CD14-positive monocyte (primary cell): ENCODE measurements around the gene TXNIP. TPM values are rescaled to one million over a fixed set of nuclear protein-coding genes. Genes with fewer than 3 reads are reported as not detected.

Source experiments
- DNase-seq, 3 donors: peaks; one replicate each; pipeline ENCODE4 v3.0.0-alpha.2; 2011 to 2022
- H2AFZ ChIP-seq: 2 replicates; pipeline ENCODE4 v1.6.0; 2012; ENCODE audit warnings: mild to moderate bottlenecking, low read depth, low read length, inconsistent platforms; ENCODE audit not compliant: insufficient read depth, poor library complexity, severe bottlenecking
- H3K27ac ChIP-seq, 2 donors: 1 replicate in 1 of 2; 2 replicates in 1 of 2; pipeline ENCODE4 v1.5.1; 2012 to 2013; ENCODE audit warnings: low read length in 2 of 2, control low read depth in 1 of 2, inconsistent platforms in 1 of 2, low read depth in 1 of 2, mild to moderate bottlenecking in 1 of 2
- H3K27me3 ChIP-seq, 2 donors: one replicate each; pipeline versions ENCODE4 v1.6.0 to v1.6.1; 2011 to 2013; ENCODE audit warnings: low read length in 2 of 2; ENCODE audit not compliant: control insufficient read depth in 2 of 2, insufficient read depth in 2 of 2
- H3K36me3 ChIP-seq, 2 donors: replicated peaks in 1 of 2; 1 replicate in 1 of 2; 2 replicates in 1 of 2; pipeline versions ENCODE4 v1.5.1 to v1.6.1; 2012 to 2013; ENCODE audit warnings: low read length in 2 of 2, control low read depth in 1 of 2, inconsistent platforms in 1 of 2, mild to moderate bottlenecking in 1 of 2; ENCODE audit not compliant: insufficient read depth in 2 of 2, control insufficient read depth in 1 of 2
- H3K4me1 ChIP-seq, 2 donors: 1 replicate in 1 of 2; 2 replicates in 1 of 2; pipeline versions ENCODE4 v1.5.1 to v1.6.1; 2012 to 2013; ENCODE audit warnings: low read length in 2 of 2, control low read depth in 1 of 2, inconsistent platforms in 1 of 2, mild to moderate bottlenecking in 1 of 2, moderate library complexity in 1 of 2; ENCODE audit not compliant: insufficient read depth in 2 of 2, control insufficient read depth in 1 of 2
- H3K4me2 ChIP-seq: replicated peaks from 2 replicates; pipeline ENCODE3; 2012; ENCODE audit warnings: low read length, moderate library complexity, mild to moderate bottlenecking; ENCODE audit not compliant: poor library complexity, severe bottlenecking; ENCODE audit errors: extremely low read depth
- H3K4me3 ChIP-seq, 3 experiments: fragments of 200-600 bp in 1 of 3; sonication (generic) in 1 of 3; replicated peaks in 1 of 3; 1 replicate in 2 of 3; 2 replicates in 1 of 3; pipeline ENCODE4 v1.5.1; 2011 to 2013; ENCODE audit warnings: low read length in 3 of 3, mild to moderate bottlenecking in 3 of 3, control low read depth in 2 of 3, low read depth in 2 of 3, inconsistent platforms in 1 of 3, moderate library complexity in 1 of 3
- H3K79me2 ChIP-seq: 2 replicates; pipeline ENCODE4 v1.6.0; 2012; ENCODE audit warnings: mild to moderate bottlenecking, control low read depth, inconsistent platforms, low read length, moderate library complexity; ENCODE audit not compliant: insufficient read depth
- H3K9ac ChIP-seq: 2 replicates; pipeline ENCODE4 v1.6.0; 2017; ENCODE audit warnings: low read length, mild to moderate bottlenecking; ENCODE audit not compliant: insufficient read depth, poor library complexity, severe bottlenecking
- H3K9me3 ChIP-seq, 2 donors: replicated peaks in 1 of 2; 1 replicate in 1 of 2; 2 replicates in 1 of 2; pipeline versions ENCODE4 v1.5.1 to v1.6.1; 2012 to 2013; ENCODE audit warnings: low read length in 2 of 2, control low read depth in 1 of 2; ENCODE audit not compliant: control insufficient read depth in 1 of 2, insufficient read depth in 1 of 2
- H4K20me1 ChIP-seq: 2 replicates; pipeline ENCODE4 v1.6.0; 2012; ENCODE audit warnings: mild to moderate bottlenecking, low read length, control low read depth, moderate library complexity; ENCODE audit not compliant: insufficient read depth
- H3K27ac Mint-ChIP-seq, 7 donors: one replicate each; pipeline ENCODE4 v1.8.0; 2020; ENCODE audit warnings: mild to moderate bottlenecking in 7 of 7, mixed read lengths in 7 of 7, moderate library complexity in 6 of 7, inconsistent platforms in 2 of 7
- H3K27me3 Mint-ChIP-seq, 3 donors: one replicate each; pipeline ENCODE4 v1.8.0; 2021 to 2022; ENCODE audit warnings: low read depth in 3 of 3, mild to moderate bottlenecking in 3 of 3, mixed read lengths in 3 of 3, moderate library complexity in 3 of 3, inconsistent platforms in 1 of 3
- H3K36me3 Mint-ChIP-seq, 2 donors: one replicate each; pipeline ENCODE4 v1.8.0; 2020; ENCODE audit warnings: mixed read lengths in 2 of 2, inconsistent platforms in 1 of 2, mild to moderate bottlenecking in 1 of 2
- H3K4me1 Mint-ChIP-seq: one replicate; pipeline ENCODE4 v1.8.0; 2020; ENCODE audit warnings: mild to moderate bottlenecking, mixed read lengths
- H3K4me3 Mint-ChIP-seq, 2 donors: one replicate each; pipeline ENCODE4 v1.8.0; 2020; ENCODE audit warnings: mild to moderate bottlenecking in 2 of 2, mixed read lengths in 2 of 2, moderate library complexity in 1 of 2
- H3K9me3 Mint-ChIP-seq, 7 donors: one replicate each; pipeline ENCODE4 v1.8.0; 2020 to 2022; ENCODE audit warnings: mixed read lengths in 7 of 7, mild to moderate bottlenecking in 6 of 7, moderate library complexity in 6 of 7, inconsistent platforms in 2 of 7
- CTCF ChIP-seq: fragments of 200-600 bp; IDR thresholded peaks from one replicate; pipeline ENCODE4 v1.8.0; 2022; ENCODE audit warnings: antibody characterized with exemption, mild to moderate bottlenecking
- WGBS: methylation state at CpG from one replicate; pipeline ENCODE4 v1.1.5; 2013; ENCODE audit warnings: missing lambda C conversion rate; ENCODE audit not compliant: insufficient coverage; 5-methylcytosine and 5-hydroxymethylcytosine counted together
- intact Hi-C, 2 donors: fragments of 100-400 bp; cut with micrococcal nuclease; formaldehyde crosslinking; loops; one replicate each; pipeline versions ENCODE4 v1.15.0 to v1.15.1; 2023
- polyA plus RNA-seq, 3 donors: library from polyadenylated mRNA; depleted of rRNA in 1 of 3; unstranded in 2 of 3; stranded (reverse) in 1 of 3; fragments of 300-500 nt in 2 of 3; fragments of >200 nt in 1 of 3; fragmentation: Illumina TruSeq in 2 of 3; gene quantifications; 1 replicate in 2 of 3; 2 replicates in 1 of 3; pipeline ENCODE4 v1.2.3, GENCODE V29; 2012 to 2021

The TXNIP gene
- polyA plus RNA-seq, 3 donors, result 640 to 3,778 (median 844) TPM

GRCh38 chr1:145952903-145953302, 43.5 kb downstream of the TXNIP start:
- Mint-ChIP-seq H3K27me3 (peaks cover 0 to 1% (median 0%) of the 10 kb centered on the region in 3 donors), H3K27ac (no peak overlapping the region), H3K9me3 (peaks cover 0 to 2% (median 0%) of the 10 kb centered on the region in 7 donors), H3K4me1 (peaks cover 35% of the 10 kb centered on the region), H3K4me3 (no peak overlapping the region), H3K36me3 (peaks cover 16% of the 10 kb centered on the region in 2 donors)
- no peak overlapping the region for H3K4me2 ChIP-seq
- no peak overlapping the region for H3K4me3 ChIP-seq
- H3K27me3 ChIP-seq, result no peaks in the 10 kb centered on the region
- peaks cover 0 to 15% of the 10 kb centered on the region in 2 donors for H3K36me3 ChIP-seq
- no peaks in the 10 kb centered on the region for H4K20me1 ChIP-seq
- no peak for DNase-seq
- no peaks in the 10 kb centered on the region for H3K9me3 ChIP-seq
- H2AFZ ChIP-seq, result no peak overlapping the region
- peaks cover 41% of the 10 kb centered on the region for H3K79me2 ChIP-seq
- H3K27ac ChIP-seq, result no peak overlapping the region
- intact Hi-C loops, result no loop called here
- H3K9ac ChIP-seq, result no peak overlapping the region
- 100% methylated on average over 2 of the region's 3 CpGs for WGBS
- TF ChIP-seq CTCF, result no peak
- peaks cover 14 to 23% of the 10 kb centered on the region in 2 donors for H3K4me1 ChIP-seq

- Histone ChIP-seq H2AFZ (no peak overlapping the region), H3K36me3 (peaks cover 0 to 27% of the 10 kb centered on the region in 2 donors), H3K9ac (no peak overlapping the region), H3K4me1 (peaks cover 6 to 12% of the 10 kb centered on the region in 2 donors), H3K27me3 (no peaks in the 10 kb centered on the region), H3K79me2 (peaks cover 35% of the 10 kb centered on the region), H3K27ac (no peak overlapping the region), H3K4me3 (no peak overlapping the region), H3K9me3 (no peaks in the 10 kb centered on the region), H4K20me1 (no peaks in the 10 kb centered on the region), H3K4me2 (no peak overlapping the region)
- no peak for TF ChIP-seq CTCF
- Mint-ChIP-seq H3K27ac (no peak overlapping the region), H3K36me3 (peaks cover 20 to 22% of the 10 kb centered on the region in 2 donors), H3K4me1 (peaks cover 27% of the 10 kb centered on the region), H3K9me3 (peaks cover 0 to 2% (median 0%) of the 10 kb centered on the region in 7 donors), H3K4me3 (no peak overlapping the region), H3K27me3 (no peaks in the 10 kb centered on the region)
- no peak for DNase-seq
- 100% methylated on average over 1 of the region's 1 CpG for WGBS
- intact Hi-C loops, result no loop called here
Measured at GRCh38 chr1:145951526-145951925, 44.9 kb downstream of the TXNIP start.
